ENCODE results near the gene SUCLG2.

SUCLG2 gene

GRCh38 chr3:67648701-67649100 lies 5.7 kb downstream of the SUCLG2 start:
- no peak for DNase-seq (ENCODE audit: low read depth)

- DNase-seq (ENCODE audit: low read depth), result no peak
Observed at GRCh38 chr3:67648229-67648628, 6.2 kb downstream of the SUCLG2 start.

- DNase-seq (ENCODE audit: low read depth), result no peak
Observed at GRCh38 chr3:67647390-67647878, 7.0 kb downstream of the SUCLG2 start.

GRCh38 chr3:67646586-67647234 lies 7.7 kb downstream of the SUCLG2 start:
- DNase-seq (ENCODE audit: low read depth), result no peak

GRCh38 chr3:67644827-67645226 lies 9.6 kb downstream of the SUCLG2 start:
- DNase-seq (ENCODE audit: low read depth), result no peak

- no peak for DNase-seq (ENCODE audit: low read depth)
Observed at GRCh38 chr3:67642734-67643133, 11.7 kb downstream of the SUCLG2 start.

- DNase-seq (ENCODE audit: low read depth), result no peak
Observed at GRCh38 chr3:67642190-67642589, 12.2 kb downstream of the SUCLG2 start.

- DNase-seq (ENCODE audit: low read depth), result no peak
Observed at GRCh38 chr3:67641451-67641850, 13.0 kb downstream of the SUCLG2 start.

- DNase-seq (ENCODE audit: low read depth), result no peak
Observed at GRCh38 chr3:67640023-67640660, 14.3 kb downstream of the SUCLG2 start.

GRCh38 chr3:67637255-67637900 lies 17.0 kb downstream of the SUCLG2 start:
- no peak for DNase-seq (ENCODE audit: low read depth)

- DNase-seq (ENCODE audit: low read depth), result no peak
Observed at GRCh38 chr3:67635806-67636205, 18.6 kb downstream of the SUCLG2 start.

- DNase-seq (ENCODE audit: low read depth), result no peak
Observed at GRCh38 chr3:67635257-67635656, 19.2 kb downstream of the SUCLG2 start.

- DNase-seq (ENCODE audit: low read depth), result no peak
Observed at GRCh38 chr3:67630666-67631362, 23.6 kb downstream of the SUCLG2 start.

GRCh38 chr3:67624687-67625086 lies 29.7 kb downstream of the SUCLG2 start:
- DNase-seq (ENCODE audit: low read depth), result no peak

GRCh38 chr3:67624078-67624477 lies 30.3 kb downstream of the SUCLG2 start:
- no peak for DNase-seq (ENCODE audit: low read depth)

- no peak for DNase-seq (ENCODE audit: low read depth)
Observed at GRCh38 chr3:67622652-67623051, 31.8 kb downstream of the SUCLG2 start.

- DNase-seq (ENCODE audit: low read depth), result no peak
Observed at GRCh38 chr3:67620869-67621268, 33.5 kb downstream of the SUCLG2 start.

GRCh38 chr3:67619991-67620390 lies 34.4 kb downstream of the SUCLG2 start:
- no peak for DNase-seq (ENCODE audit: low read depth)

GRCh38 chr3:67617518-67617917 lies 36.9 kb downstream of the SUCLG2 start:
- DNase-seq (ENCODE audit: low read depth), result no peak

GRCh38 chr3:67616046-67616445 lies 38.4 kb downstream of the SUCLG2 start:
- DNase-seq (ENCODE audit: low read depth), result no peak

GRCh38 chr3:67614195-67614594 lies 40.2 kb downstream of the SUCLG2 start:
- DNase-seq (ENCODE audit: low read depth), result no peak

GRCh38 chr3:67610458-67610857 lies 44.0 kb downstream of the SUCLG2 start:
- DNase-seq (ENCODE audit: low read depth), result no peak

- no peak for DNase-seq (ENCODE audit: low read depth)
Observed at GRCh38 chr3:67609709-67610108, 44.7 kb downstream of the SUCLG2 start.

Measured in stimulated activated CD4-positive, alpha-beta T cell treated with anti-CD3 and anti-CD28 coated beads, Interleukin-2, amount 100 ng/mL, for 4 hours (primary cell).